Measurements from ENCODE around the gene ARHGEF4.

DNA sequence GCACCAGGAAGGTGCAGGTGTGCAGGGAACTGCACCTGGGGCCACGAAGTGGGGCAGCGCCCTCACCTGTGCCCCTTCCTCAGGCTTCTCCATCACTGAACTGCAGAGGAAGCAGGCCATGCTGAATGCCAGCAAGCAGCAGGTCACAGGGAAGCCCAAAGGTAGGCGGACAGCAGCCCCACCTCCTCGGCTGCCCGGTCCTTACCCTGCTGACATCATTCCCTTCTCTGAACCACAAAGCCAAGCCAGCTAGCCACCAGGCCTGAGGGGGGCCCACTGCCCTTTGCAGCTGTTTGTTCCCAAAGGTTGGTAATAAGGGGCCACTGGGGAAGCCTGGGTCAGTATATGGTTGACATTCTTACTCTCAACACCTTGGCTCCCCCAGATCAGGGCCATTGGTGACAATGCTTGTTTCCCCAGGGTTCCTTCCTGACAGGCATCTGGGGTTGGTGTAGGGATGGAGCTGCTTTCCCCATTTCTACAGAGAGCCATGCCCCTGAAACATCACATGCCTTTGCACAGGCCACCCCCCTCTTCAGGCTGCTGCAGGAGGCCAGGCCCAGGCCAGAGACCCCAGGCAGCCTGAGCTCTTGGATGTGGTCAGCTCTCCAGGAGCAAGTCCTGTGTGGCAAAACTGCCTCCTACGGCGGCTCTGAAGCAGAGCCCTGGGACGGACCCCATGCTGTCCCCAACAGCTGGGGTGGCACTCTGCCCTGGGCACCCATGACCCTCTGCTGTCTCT lies 208.7 kb downstream of the ARHGEF4 start:
- TF ChIP-seq, protein P1, sequence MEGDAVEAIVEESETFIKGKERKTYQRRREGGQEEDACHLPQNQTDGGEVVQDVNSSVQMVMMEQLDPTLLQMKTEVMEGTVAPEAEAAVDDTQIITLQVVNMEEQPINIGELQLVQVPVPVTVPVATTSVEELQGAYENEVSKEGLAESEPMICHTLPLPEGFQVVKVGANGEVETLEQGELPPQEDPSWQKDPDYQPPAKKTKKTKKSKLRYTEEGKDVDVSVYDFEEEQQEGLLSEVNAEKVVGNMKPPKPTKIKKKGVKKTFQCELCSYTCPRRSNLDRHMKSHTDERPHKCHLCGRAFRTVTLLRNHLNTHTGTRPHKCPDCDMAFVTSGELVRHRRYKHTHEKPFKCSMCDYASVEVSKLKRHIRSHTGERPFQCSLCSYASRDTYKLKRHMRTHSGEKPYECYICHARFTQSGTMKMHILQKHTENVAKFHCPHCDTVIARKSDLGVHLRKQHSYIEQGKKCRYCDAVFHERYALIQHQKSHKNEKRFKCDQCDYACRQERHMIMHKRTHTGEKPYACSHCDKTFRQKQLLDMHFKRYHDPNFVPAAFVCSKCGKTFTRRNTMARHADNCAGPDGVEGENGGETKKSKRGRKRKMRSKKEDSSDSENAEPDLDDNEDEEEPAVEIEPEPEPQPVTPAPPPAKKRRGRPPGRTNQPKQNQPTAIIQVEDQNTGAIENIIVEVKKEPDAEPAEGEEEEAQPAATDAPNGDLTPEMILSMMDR (IDR thresholded peaks at IDR 0.05), result no peak
- no peak for TF ChIP-seq POLR2A (IDR thresholded peaks at IDR 0.05)

All from heart left ventricle (tissue), 13 donors.